Loucy (cell line): Measurements from ENCODE around the gene CELSR2.

ENCODE experiments used
- CTCF ChIP-seq: fragments of 200-600 bp; sonication (generic); conservative IDR thresholded peaks from 2 replicates; pipeline ENCODE4 v1.5.1; 2014; ENCODE audit warnings: mild to moderate bottlenecking, antibody characterized with exemption, low read length
- EZH2phosphoT487 ChIP-seq: fragments of 200-600 bp; IDR thresholded peaks from 2 replicates; pipeline ENCODE4 v1.6.1; 2018; ENCODE audit warnings: antibody characterized with exemption, mild to moderate bottlenecking, moderate library complexity, borderline replicate concordance

- TF ChIP-seq CTCF (no peak), EZH2phosphoT487 (no peak)
Observed at GRCh38 chr1:109255097-109255651, 5.8 kb downstream of the CELSR2 start.
